IMR-90 (cell line): ENCODE data around the gene SMIM41. TPM values are rescaled to one million over a fixed set of nuclear protein-coding genes. Genes with fewer than 3 reads are reported as not detected.

ENCODE experiments used
- ATAC-seq: fragments of 200-7000 bp; cut with Tn5 transposase; 2 replicates; pipeline ENCODE4 v1.9.1; 2020; ENCODE audit warnings: low read depth, mild to moderate bottlenecking, moderate library complexity
- BruUV-seq: library from RNA; stranded (reverse); fragments of 400-500 nt; replicated peaks from 2 replicates; lab custom pipeline; 2021; lab: Mats Ljungman, UMichigan
- CTCF ChIA-PET: fragments of 300-600 bp; formaldehyde crosslinking; extraction: SDS; loops from one replicate; lab custom pipeline; 2021; ENCODE audit warnings: antibody characterized with exemption; lab: Yijun Ruan, JAX
- POLR2A ChIA-PET: fragments of 300-600 bp; sonication (Branson Sonifier 250); formaldehyde crosslinking; loops from one replicate; lab custom pipeline; 2022; ENCODE audit warnings: antibody characterized with exemption; ENCODE audit not compliant: unreplicated experiment; lab: Charles Lee
- DNase-seq: peaks from one replicate; pipeline ENCODE4 v3.0.0; 2013
- H2AFZ ChIP-seq: replicated peaks from 2 replicates; pipeline ENCODE3; 2013; ENCODE audit warnings: low read length, mild to moderate bottlenecking; ENCODE audit not compliant: poor library complexity
- H2AK5ac ChIP-seq: 2 replicates; pipeline ENCODE4 v1.6.1; 2013; ENCODE audit warnings: low read depth, low read length, inconsistent platforms
- H2AK9ac ChIP-seq: replicated peaks from 2 replicates; pipeline ENCODE3; 2013; ENCODE audit warnings: mild to moderate bottlenecking, low read depth, low read length, moderate library complexity; ENCODE audit not compliant: poor library complexity
- H2BK120ac ChIP-seq: 2 replicates; pipeline ENCODE4 v1.6.1; 2013; ENCODE audit warnings: low read depth, low read length, inconsistent platforms
- H2BK15ac ChIP-seq: 3 replicates; pipeline ENCODE4 v1.6.1; 2013; ENCODE audit warnings: low read depth, low read length, inconsistent platforms
- H2BK20ac ChIP-seq: 2 replicates; pipeline ENCODE4 v1.6.1; 2013; ENCODE audit warnings: low read depth, mild to moderate bottlenecking, inconsistent platforms, low read length, moderate library complexity
- H2BK5ac ChIP-seq: 2 replicates; pipeline ENCODE4 v1.6.1; 2013; ENCODE audit warnings: mild to moderate bottlenecking, low read depth, low read length, inconsistent platforms; ENCODE audit not compliant: poor library complexity, severe bottlenecking
- H3K14ac ChIP-seq: replicated peaks from 2 replicates; pipeline ENCODE4 v1.6.1; 2013; ENCODE audit warnings: low read depth, low read length, inconsistent platforms
- H3K18ac ChIP-seq: 2 replicates; pipeline ENCODE4 v1.6.1; 2013; ENCODE audit warnings: low read depth, low read length, control low read depth
- H3K23ac ChIP-seq: 2 replicates; pipeline ENCODE4 v1.6.1; 2013; ENCODE audit warnings: low read depth, low read length, inconsistent platforms
- H3K27ac ChIP-seq: 2 replicates; pipeline ENCODE4 v1.5.1; 2013; ENCODE audit warnings: mild to moderate bottlenecking, control low read depth, low read length; ENCODE audit not compliant: insufficient read depth
- H3K27me3 ChIP-seq: 2 replicates; pipeline ENCODE4 v1.6.1; 2013; ENCODE audit warnings: low read length; ENCODE audit not compliant: control insufficient read depth, insufficient read depth
- H3K36me3 ChIP-seq: 2 replicates; pipeline ENCODE4 v1.6.1; 2013; ENCODE audit warnings: low read length, mixed read lengths; ENCODE audit not compliant: control insufficient read depth, insufficient read depth
- H3K4ac ChIP-seq: 2 replicates; pipeline ENCODE4 v1.6.1; 2013; ENCODE audit warnings: low read depth, low read length, inconsistent platforms
- H3K4me1 ChIP-seq: 2 replicates; pipeline ENCODE4 v1.6.1; 2013; ENCODE audit warnings: low read length, mixed read lengths; ENCODE audit not compliant: control insufficient read depth, insufficient read depth
- H3K4me2 ChIP-seq: 2 replicates; pipeline ENCODE4 v1.6.1; 2013; ENCODE audit warnings: low read depth, mild to moderate bottlenecking, control low read depth, low read length, moderate library complexity
- H3K4me3 ChIP-seq: 2 replicates; pipeline ENCODE4 v1.5.1; 2013; ENCODE audit warnings: low read depth, mild to moderate bottlenecking, control low read depth, low read length, moderate library complexity; ENCODE audit not compliant: insufficient read depth
- H3K56ac ChIP-seq: 2 replicates; pipeline ENCODE4 v1.6.1; 2013; ENCODE audit warnings: low read length, inconsistent platforms; ENCODE audit not compliant: insufficient read depth; ENCODE audit errors: extremely low read depth
- H3K79me1 ChIP-seq, 2 experiments: 2 replicates each; pipeline ENCODE4 v1.6.1; 2013; ENCODE audit warnings: low read length in 2 of 2, inconsistent platforms in 1 of 2, low read depth in 1 of 2
- H3K9ac ChIP-seq: 2 replicates; pipeline ENCODE4 v1.6.1; 2013; ENCODE audit warnings: low read depth, low read length, control low read depth
- H3K9me1 ChIP-seq: 2 replicates; pipeline ENCODE4 v1.6.1; 2013; ENCODE audit warnings: low read length, inconsistent platforms; ENCODE audit not compliant: insufficient read depth
- H3K9me3 ChIP-seq: 2 replicates; pipeline ENCODE4 v1.6.1; 2013; ENCODE audit warnings: low read length; ENCODE audit not compliant: control insufficient read depth, insufficient read depth
- H4K20me1 ChIP-seq: 2 replicates; pipeline ENCODE4 v1.6.1; 2013; ENCODE audit warnings: low read length, inconsistent platforms; ENCODE audit not compliant: insufficient read depth
- H4K5ac ChIP-seq: 2 replicates; pipeline ENCODE4 v1.6.1; 2013; ENCODE audit warnings: mild to moderate bottlenecking, low read depth, low read length, control low read depth
- H4K8ac ChIP-seq, 2 experiments: 2 replicates each; pipeline ENCODE4 v1.6.1; 2013; ENCODE audit warnings: low read depth in 2 of 2, low read length in 2 of 2, control low read depth in 1 of 2, inconsistent platforms in 1 of 2
- H4K91ac ChIP-seq: 2 replicates; pipeline ENCODE4 v1.6.1; 2013; ENCODE audit warnings: low read depth, low read length, inconsistent platforms; ENCODE audit not compliant: insufficient read depth
- CHD1 ChIP-seq: IDR thresholded peaks from 2 replicates; pipeline ENCODE4 v1.6.1; 2012; ENCODE audit warnings: low read depth, low read length, improper control_type of control experiment
- RAD21 ChIP-seq: IDR thresholded peaks from 2 replicates; pipeline ENCODE4 v1.6.1; 2012; ENCODE audit warnings: low read length, improper control_type of control experiment
- SMC3 ChIP-seq: fragments of 150-350 bp; IDR thresholded peaks from 2 replicates; pipeline ENCODE4 v1.6.1; 2016; ENCODE audit warnings: low read depth, mild to moderate bottlenecking, antibody characterized with exemption, low read length, moderate library complexity
- WGBS, 2 experiments: methylation state at CpG; one replicate each; pipeline versions ENCODE4 v1.1.5 to v1.1.7; 2013; ENCODE audit warnings: missing lambda C conversion rate in 2 of 2; ENCODE audit not compliant: insufficient read length in 1 of 2; ENCODE audit errors: extremely low coverage in 2 of 2; 5-methylcytosine and 5-hydroxymethylcytosine counted together
- dilution Hi-C: fragments of 300-500 bp; cut with HindIII; formaldehyde crosslinking; loops from one replicate; pipeline ENCODE4 v1.14.3; 2018; ENCODE audit warnings: low sequenced_read_pairs; ENCODE audit not compliant: unreplicated experiment
- in situ Hi-C: fragments of 300-500 bp; cut with MboI; formaldehyde crosslinking; loops from 3 replicates; pipeline ENCODE4 v1.14.3; 2019; ENCODE audit warnings: low sequenced_read_pairs, inconsistent platforms, mixed read lengths
- intact Hi-C: fragments of 100-400 bp; cut with micrococcal nuclease; formaldehyde crosslinking; loops from 2 replicates; pipeline ENCODE4 v1.10.0; 2022
- polyA plus RNA-seq, 3 experiments: library from polyadenylated mRNA; depleted of rRNA; stranded (reverse); fragments of >200 nt; gene quantifications; 2 replicates each; pipeline ENCODE4 v1.2.3, GENCODE V29; 2012; ENCODE audit warnings: low replicate concordance in 1 of 3
- total RNA-seq: library from RNA; depleted of rRNA; stranded (reverse); fragments of >200 nt; gene quantifications from 2 replicates; pipeline ENCODE4 v1.2.3, GENCODE V29; 2012

SMIM41 gene
- total and polyA plus RNA-seq, 2 of the 4 experiments (the other 2 are of a cell fraction), result not detected

DNA sequence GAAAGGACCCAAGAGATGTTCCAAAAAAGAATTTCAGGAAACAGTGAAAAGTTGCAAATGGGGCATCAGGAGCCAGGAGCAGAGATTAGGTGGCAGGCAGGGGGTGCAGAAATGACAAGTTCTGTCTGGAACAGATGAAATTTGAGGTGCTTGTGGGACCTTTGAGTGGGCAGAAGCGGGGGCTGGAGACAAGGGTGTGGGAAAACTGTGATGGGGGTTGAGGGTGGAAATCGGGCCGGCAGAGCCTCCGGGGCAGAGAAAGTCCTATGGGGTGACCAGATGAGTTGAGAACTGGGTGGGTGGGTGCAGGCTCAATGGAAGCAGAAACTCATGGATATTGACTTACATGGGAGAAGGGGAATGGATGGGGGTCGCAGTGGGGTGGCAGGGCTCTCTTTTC, 29.8 kb upstream of the SMIM41 start:
- intact Hi-C loops, result no loop called here
- no peak overlapping the region for H3K4ac ChIP-seq
- ChIA-PET POLR2A (no interaction called here), CTCF (no interaction called here)
- TF ChIP-seq SMC3, result no peak
- no peak for TF ChIP-seq CHD1
- TF ChIP-seq RAD21, result no peak
- H3K9ac ChIP-seq, result no peak overlapping the region
- peaks cover 5% of the 10 kb centered on the region for H3K36me3 ChIP-seq
- no TSS peak for BruUV-seq
- in situ Hi-C loops, result no loop called here
- DNase-seq (no peak), ATAC-seq (no peak)
- no peak overlapping the region for H3K18ac ChIP-seq
- no peak overlapping the region for H3K4me2 ChIP-seq
- no peak overlapping the region for H4K8ac ChIP-seq
- WGBS, 2 experiments, result 94% methylated on average over 4 of the region's 5 CpGs; no CpG with 5 or more reads in 1 of the 2 experiments
- no peak overlapping the region for H3K23ac ChIP-seq
- H3K79me1 ChIP-seq, result peaks cover 0 to 74% of the 10 kb centered on the region in 2 experiments; a peak in 2 of 4 replicates
- H2BK5ac ChIP-seq, result no peak overlapping the region
- no peak overlapping the region for H2AFZ ChIP-seq
- H3K14ac ChIP-seq, result no peak overlapping the region
- no peak overlapping the region for H2BK15ac ChIP-seq
- H3K27ac ChIP-seq, result no peak overlapping the region
- peaks cover 34% of the 10 kb centered on the region for H4K20me1 ChIP-seq
- H4K5ac ChIP-seq, result no peak overlapping the region
- H3K9me3 ChIP-seq, result no peaks in the 10 kb centered on the region
- no peaks in the 10 kb centered on the region for H3K27me3 ChIP-seq
- no peak overlapping the region for H2AK9ac ChIP-seq
- H3K4me1 ChIP-seq, result peaks cover 18% of the 10 kb centered on the region
- no peak overlapping the region for H2BK120ac ChIP-seq
- peak overlapping the region; percentile 88 for H2AK5ac ChIP-seq
- H2BK20ac ChIP-seq, result no peak overlapping the region
- H3K9me1 ChIP-seq, result peaks cover 14% of the 10 kb centered on the region; the same call in 1 of the 2 replicates
- H3K56ac ChIP-seq, result no peak overlapping the region
- no peak overlapping the region for H4K91ac ChIP-seq
- dilution Hi-C loops, result no loop called here
- no peak overlapping the region for H3K4me3 ChIP-seq
